ENCODE measurements around the gene SMPD2. TPM values are rescaled to one million over a fixed set of nuclear protein-coding genes. Genes with fewer than 3 reads are reported as not detected.

SMPD2 gene
- total RNA-seq, 2 donors from 2014 or later: 21.4 to 33.7 TPM

DNA sequence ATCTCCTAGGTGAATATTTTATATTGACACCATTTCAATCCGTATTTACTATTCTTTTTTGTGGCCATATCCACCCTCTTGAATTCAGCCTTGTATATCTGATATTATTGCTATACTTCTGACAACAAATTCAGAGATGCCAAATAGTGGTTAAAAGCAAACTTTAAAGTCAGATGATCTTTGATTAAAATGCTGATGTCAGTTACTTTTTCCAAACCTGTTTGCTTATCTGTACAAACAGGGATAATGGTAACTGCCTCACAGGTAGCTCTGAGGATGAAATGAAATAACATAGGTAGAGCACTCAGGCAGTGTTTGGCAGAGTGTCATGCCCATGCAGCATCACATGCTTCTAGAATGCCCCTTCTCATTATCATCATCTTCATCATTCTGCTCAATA is 19.3 kb upstream of the SMPD2 start:
- DNase-seq (ENCODE audit: low spot score): no peak
- Histone ChIP-seq H3K4me3 (no peak overlapping the region), H3K27me3 (replicated peaks; ENCODE audit: insufficient read depth) (no peaks in the 10 kb centered on the region), H3K36me3 (no peaks in the 10 kb centered on the region), H3K9me3 (no peaks in the 10 kb centered on the region), H3K4me1 (ENCODE audit: control insufficient read depth in 1 of 2, low read depth in 2 of 2) (no peaks in the 10 kb centered on the region), H3K27ac (no peak overlapping the region)
- no peak for TF ChIP-seq CTCF (IDR thresholded peaks at IDR 0.05)
- no peak for ATAC-seq (ENCODE audit: insufficient number of reproducible peaks, low FRiP score, low read depth)

DNA sequence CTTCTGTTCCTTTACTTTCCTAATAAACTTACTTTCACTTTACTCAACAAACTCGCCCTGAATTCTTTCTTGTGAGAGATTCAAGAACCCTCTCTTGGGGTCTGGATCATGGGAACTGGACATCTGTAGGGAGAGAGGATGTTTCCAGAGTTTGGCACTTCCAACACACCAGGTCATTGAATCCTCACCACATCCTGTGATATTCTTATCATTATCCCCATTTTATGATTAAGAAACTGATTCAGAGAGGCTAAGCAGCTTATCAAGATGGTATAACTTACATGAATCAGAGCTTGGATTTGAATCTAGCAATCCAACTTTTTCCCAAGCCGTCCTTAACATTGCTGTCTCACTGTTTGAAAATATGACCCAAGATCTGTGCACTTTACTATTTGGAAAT is 15.6 kb upstream of the SMPD2 start:
- Histone ChIP-seq H3K4me1 (ENCODE audit: control insufficient read depth in 1 of 2, low read depth in 2 of 2) (peaks cover 0 to 9% of the 10 kb centered on the region in 2 donors), H3K27ac (no peak overlapping the region), H3K4me3 (no peak overlapping the region), H3K9me3 (no peaks in the 10 kb centered on the region), H3K36me3 (no peaks in the 10 kb centered on the region), H3K27me3 (replicated peaks; ENCODE audit: insufficient read depth) (no peaks in the 10 kb centered on the region)
- DNase-seq (ENCODE audit: low spot score) (no peak), ATAC-seq (ENCODE audit: insufficient number of reproducible peaks, low FRiP score, low read depth) (no peak)
- TF ChIP-seq CTCF (IDR thresholded peaks at IDR 0.05): no peak

DNA sequence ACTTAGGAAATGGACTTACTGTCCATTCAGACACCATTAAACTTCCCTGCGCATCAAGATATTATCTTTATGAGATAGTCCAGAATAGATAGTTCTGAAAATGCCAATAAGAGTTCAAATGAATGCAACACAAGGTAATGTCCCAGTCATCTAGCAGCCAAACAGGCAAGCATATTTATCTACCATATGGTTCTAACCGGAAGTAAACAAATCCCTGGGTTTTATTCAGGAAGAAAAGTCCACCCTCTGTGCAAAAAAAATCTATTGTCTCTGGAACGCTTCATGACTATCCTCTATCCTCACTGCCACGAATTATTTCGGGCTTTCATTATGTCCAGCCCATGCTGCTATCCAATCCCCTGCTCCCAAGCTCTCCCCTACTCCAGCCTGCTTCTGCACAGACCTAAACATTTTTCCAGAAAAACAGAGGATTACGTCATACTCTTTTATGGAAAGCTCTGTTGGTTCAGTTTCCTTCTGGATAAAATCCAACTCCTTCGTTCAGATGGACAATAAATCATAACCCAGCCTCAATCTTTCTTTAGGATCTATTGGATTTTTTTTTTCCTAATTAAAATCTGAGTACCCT is 11.5 kb upstream of the SMPD2 start:
- no peaks in the 10 kb centered on the region for H3K36me3 ChIP-seq
- no peak overlapping the region for H3K27ac ChIP-seq
- no peak for DNase-seq (ENCODE audit: low spot score)
- no peaks in the 10 kb centered on the region for H3K9me3 ChIP-seq
- TF ChIP-seq CTCF (IDR thresholded peaks at IDR 0.05): no peak
- peaks cover 0 to 9% of the 10 kb centered on the region in 2 donors for H3K4me1 ChIP-seq (ENCODE audit: control insufficient read depth in 1 of 2, low read depth in 2 of 2)
- no peak overlapping the region for H3K4me3 ChIP-seq
- ATAC-seq (ENCODE audit: insufficient number of reproducible peaks, low FRiP score, low read depth): no peak
- no peaks in the 10 kb centered on the region for H3K27me3 ChIP-seq (replicated peaks; ENCODE audit: insufficient read depth)

DNA sequence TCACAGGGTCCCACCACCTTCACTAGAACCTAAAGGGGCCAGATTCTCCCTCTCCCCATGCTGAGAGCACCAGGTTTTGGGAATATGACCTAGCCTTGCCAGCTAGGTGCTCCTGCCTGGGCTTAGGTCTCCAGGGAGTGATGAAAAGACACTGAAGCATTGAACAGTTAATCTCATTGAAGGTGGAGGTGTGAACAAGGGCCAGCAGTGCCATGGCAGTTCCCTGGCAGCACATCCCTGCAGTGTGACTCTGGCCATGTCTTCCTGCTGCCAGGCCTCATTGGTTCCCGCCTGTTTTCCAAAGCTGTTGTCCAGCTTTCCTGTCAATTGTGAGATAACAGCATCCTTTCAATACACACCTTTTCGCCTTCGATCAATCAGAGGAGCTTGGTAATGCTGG is 11.0 kb upstream of the SMPD2 start:
- no peak for ATAC-seq (ENCODE audit: insufficient number of reproducible peaks, low FRiP score, low read depth)
- Histone ChIP-seq H3K9me3 (no peaks in the 10 kb centered on the region), H3K27me3 (replicated peaks; ENCODE audit: insufficient read depth) (no peaks in the 10 kb centered on the region), H3K36me3 (no peaks in the 10 kb centered on the region), H3K4me1 (ENCODE audit: control insufficient read depth in 1 of 2, low read depth in 2 of 2) (peaks cover 0 to 9% of the 10 kb centered on the region in 2 donors), H3K27ac (no peak overlapping the region), H3K4me3 (no peak overlapping the region)
- DNase-seq (ENCODE audit: low spot score): no peak
- TF ChIP-seq CTCF (IDR thresholded peaks at IDR 0.05): no peak

- H3K27me3 ChIP-seq (replicated peaks; ENCODE audit: insufficient read depth): no peaks in the 10 kb centered on the region
- ATAC-seq (ENCODE audit: insufficient number of reproducible peaks, low FRiP score, low read depth) (no peak), DNase-seq (ENCODE audit: low spot score) (no peak)
- peaks cover 0 to 9% of the 10 kb centered on the region in 2 donors for H3K4me1 ChIP-seq (ENCODE audit: control insufficient read depth in 1 of 2, low read depth in 2 of 2)
- H3K27ac ChIP-seq: no peak overlapping the region
- no peaks in the 10 kb centered on the region for H3K36me3 ChIP-seq
- no peak overlapping the region for H3K4me3 ChIP-seq
- H3K9me3 ChIP-seq: no peaks in the 10 kb centered on the region
- no peak for TF ChIP-seq CTCF (IDR thresholded peaks at IDR 0.05)
Measured at GRCh38 chr6:109434456-109434855, 6.1 kb upstream of the SMPD2 start.

Data from thoracic aorta (tissue), 2 donors.